ENCODE data around the gene PLEKHN1. TPM values are rescaled to one million over a fixed set of nuclear protein-coding genes. Genes with fewer than 3 reads are reported as not detected.
"Not testable (repeated sequence)": the region's sequence is repeated elsewhere in the genome, so short reads cannot be mapped to it uniquely, and the experiment has no call there.

The PLEKHN1 gene
- total and polyA plus RNA-seq, 2 donors from 2014 or later, result 14.3 TPM; not detected in 1

DNA sequence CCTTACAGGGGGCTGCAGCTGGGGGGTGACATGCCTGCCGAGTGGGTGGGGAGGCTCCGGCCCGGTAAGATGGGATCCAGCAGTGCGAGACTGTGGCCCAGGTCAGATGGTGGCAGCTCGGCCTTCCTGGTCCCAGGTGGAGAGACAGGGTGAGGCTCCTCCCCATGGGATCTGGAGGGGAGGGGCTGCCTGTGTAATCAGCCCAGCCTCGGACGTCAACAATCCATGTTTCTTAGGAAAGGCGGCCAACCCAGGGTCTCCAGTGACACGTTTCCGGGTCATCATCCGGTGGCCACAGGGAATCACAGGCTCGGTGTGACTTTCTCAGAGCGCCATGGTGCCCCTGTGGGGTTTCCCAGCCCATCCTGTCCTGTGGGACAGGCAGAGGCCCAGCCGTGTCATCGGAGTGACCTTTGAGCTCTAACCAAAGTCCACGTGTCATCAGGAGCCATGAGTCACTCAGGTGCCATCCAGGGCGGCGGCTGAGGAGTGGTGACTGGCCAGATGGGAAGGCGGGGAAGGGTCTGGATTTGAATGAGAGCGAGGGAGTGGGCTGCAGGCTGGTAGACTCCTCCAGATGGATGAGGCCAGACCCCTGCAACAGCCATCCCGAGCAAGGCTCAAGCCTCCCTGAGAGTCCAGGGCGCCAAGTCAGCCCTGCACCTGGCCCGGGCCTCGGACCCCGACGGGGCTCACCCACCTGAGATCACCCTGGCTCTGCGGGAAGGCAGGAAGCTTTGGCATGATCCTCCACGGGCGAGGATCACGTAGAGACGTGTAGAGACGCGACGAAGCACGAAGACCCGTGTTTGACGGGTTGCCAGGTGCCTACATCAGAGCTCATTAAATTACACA, 40.2 kb downstream of the PLEKHN1 start:
- intact Hi-C loops (cut with DNase I), result no loop called here
- DNase-seq (peak in 2 of 5 donors; percentile 60 to 66), FAIRE-seq (no peak)
- H3K27ac ChIP-seq (ENCODE audit: low read depth in 2 of 2, low read length in 2 of 2), result no peak overlapping the region
- no peaks in the 10 kb centered on the region for H3K27me3 ChIP-seq (ENCODE audit: control insufficient read depth, insufficient read depth, low read length)
- no peaks in the 10 kb centered on the region for H3K9me3 ChIP-seq (ENCODE audit: control insufficient read depth in 2 of 3, insufficient read depth in 1 of 3, low read length in 3 of 3)
- peaks cover 0 to 14% (median 4%) of the 10 kb centered on the region in 3 donors for H3K4me1 ChIP-seq (ENCODE audit: control insufficient read depth in 2 of 3, insufficient read depth in 2 of 3, low read depth in 1 of 3, low read length in 3 of 3)
- H3K36me3 ChIP-seq (ENCODE audit: control insufficient read depth in 2 of 3, insufficient read depth in 3 of 3, low read length in 3 of 3), result no peaks in the 10 kb centered on the region
- no peak for TF ChIP-seq CTCF (IDR thresholded peaks at IDR 0.05; ENCODE audit: borderline replicate concordance, extremely low read depth, insufficient read depth)
- H3K4me3 ChIP-seq (ENCODE audit: low read length in 3 of 3), result no peak overlapping the region
- no peak overlapping the region for H3K9ac ChIP-seq (ENCODE audit: low read length in 3 of 3)

GRCh38 chr1:1010131-1010530, 43.8 kb downstream of the PLEKHN1 start:
- H3K27ac ChIP-seq (ENCODE audit: low read depth in 2 of 2, low read length in 2 of 2); H3K36me3 ChIP-seq (ENCODE audit: control insufficient read depth in 2 of 3, insufficient read depth in 3 of 3, low read length in 3 of 3); H3K9ac ChIP-seq (ENCODE audit: low read length in 3 of 3); H3K27me3 ChIP-seq (ENCODE audit: control insufficient read depth, insufficient read depth, low read length); intact Hi-C loops (cut with DNase I); H3K4me3 ChIP-seq (ENCODE audit: low read length in 3 of 3); H3K9me3 ChIP-seq (ENCODE audit: control insufficient read depth in 2 of 3, insufficient read depth in 1 of 3, low read length in 3 of 3); FAIRE-seq; DNase-seq: not testable (repeated sequence)
- peaks cover 0 to 13% (median 4%) of the 10 kb centered on the region in 3 donors for H3K4me1 ChIP-seq (ENCODE audit: control insufficient read depth in 2 of 3, insufficient read depth in 2 of 3, low read depth in 1 of 3, low read length in 3 of 3)

DNA sequence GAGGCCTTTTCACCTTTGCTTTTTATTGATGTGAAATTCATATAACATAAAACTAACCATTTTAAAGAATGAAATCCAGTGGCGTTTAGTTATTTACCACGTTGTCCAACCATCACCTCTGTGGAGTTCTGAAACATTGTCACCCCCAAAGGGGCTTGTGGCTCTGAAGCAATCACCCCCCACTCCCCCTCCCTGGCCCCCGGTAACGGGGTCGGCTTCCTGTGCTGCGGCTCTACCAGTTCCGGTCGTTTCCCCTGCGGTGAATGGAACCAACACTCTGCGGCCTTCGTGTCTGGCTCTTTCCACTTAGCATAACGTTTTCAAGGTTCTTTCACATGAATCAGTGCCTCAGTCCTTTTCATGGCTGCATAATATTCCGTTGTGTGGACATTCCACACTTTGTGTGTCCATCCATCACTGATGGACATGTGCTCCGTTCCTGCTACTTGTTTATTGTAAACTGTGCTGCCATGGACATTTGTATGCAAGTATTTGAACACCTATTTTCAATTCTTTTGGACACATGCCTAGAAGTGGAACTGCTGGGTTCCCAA, 45.2 kb downstream of the PLEKHN1 start:
- no peak for TF ChIP-seq CTCF (IDR thresholded peaks at IDR 0.05; ENCODE audit: borderline replicate concordance, extremely low read depth, insufficient read depth)
- Histone ChIP-seq H3K9ac (ENCODE audit: low read length in 3 of 3) (no peak overlapping the region), H3K36me3 (ENCODE audit: control insufficient read depth in 2 of 3, insufficient read depth in 3 of 3, low read length in 3 of 3) (no peaks in the 10 kb centered on the region), H3K9me3 (ENCODE audit: control insufficient read depth in 2 of 3, insufficient read depth in 1 of 3, low read length in 3 of 3) (no peaks in the 10 kb centered on the region), H3K27me3 (ENCODE audit: control insufficient read depth, insufficient read depth, low read length) (no peaks in the 10 kb centered on the region), H3K27ac (ENCODE audit: low read depth in 2 of 2, low read length in 2 of 2) (no peak overlapping the region), H3K4me1 (ENCODE audit: control insufficient read depth in 2 of 3, insufficient read depth in 2 of 3, low read depth in 1 of 3, low read length in 3 of 3) (peaks cover 0 to 6% (median 0%) of the 10 kb centered on the region in 3 donors), H3K4me3 (ENCODE audit: low read length in 3 of 3) (no peak overlapping the region)
- DNase-seq (peak in 1 of 5 donors; percentile 6), FAIRE-seq (no peak)
- intact Hi-C loops (cut with DNase I), result no loop called here

DNA sequence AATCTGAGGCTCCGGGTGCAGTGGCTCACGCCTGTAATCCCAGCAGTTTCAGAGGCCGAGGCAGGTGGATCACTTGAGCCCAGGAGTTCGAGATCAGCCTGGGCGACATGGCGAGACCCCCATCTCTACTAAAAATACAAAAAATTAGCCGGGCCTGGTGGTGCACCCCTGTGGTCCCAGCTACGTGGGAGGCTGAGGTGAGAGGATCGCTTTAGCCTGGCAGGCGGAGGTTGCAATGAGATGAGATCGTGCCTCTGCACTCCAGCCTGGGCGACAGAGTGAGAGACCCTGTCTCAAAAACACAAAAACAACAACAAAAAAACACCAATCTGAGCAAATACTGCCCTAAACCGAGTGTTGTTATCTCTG, 46.4 kb downstream of the PLEKHN1 start:
- H3K4me3 ChIP-seq (ENCODE audit: low read length in 3 of 3), result peak overlapping the region; percentile 66 to 98 (median 94)

More for the DNA sequence above, 46.4 kb downstream of the PLEKHN1 start:
- H3K4me1 ChIP-seq (ENCODE audit: control insufficient read depth in 2 of 3, insufficient read depth in 2 of 3, low read depth in 1 of 3, low read length in 3 of 3); intact Hi-C loops (cut with DNase I); FAIRE-seq; H3K9me3 ChIP-seq (ENCODE audit: control insufficient read depth in 2 of 3, insufficient read depth in 1 of 3, low read length in 3 of 3); H3K27me3 ChIP-seq (ENCODE audit: control insufficient read depth, insufficient read depth, low read length); H3K36me3 ChIP-seq (ENCODE audit: control insufficient read depth in 2 of 3, insufficient read depth in 3 of 3, low read length in 3 of 3): not testable (repeated sequence)
- peak in 2 of 5 donors; percentile 42 to 46 for DNase-seq
- H3K27ac ChIP-seq (ENCODE audit: low read depth in 2 of 2, low read length in 2 of 2), result peak overlapping the region; percentile 83 to 87
- peak overlapping the region; percentile 37 to 89 (median 76) for H3K9ac ChIP-seq (ENCODE audit: low read length in 3 of 3)

All from kidney (tissue), 14 donors.